WI38 (cell line): ENCODE measurements around the gene SPX.

Experiments
- H3K4me3 ChIP-seq: 2 replicates; pipeline ENCODE4 v1.5.1; 2011; ENCODE audit warnings: low read depth, mild to moderate bottlenecking, control low read depth, low read length
- TF ChIP-seq, protein P1 (sequence below): IDR thresholded peaks from 2 replicates; pipeline ENCODE4 v1.5.1; 2012; ENCODE audit warnings: low read depth, mild to moderate bottlenecking, control low read depth, low read length

The SPX gene

DNA sequence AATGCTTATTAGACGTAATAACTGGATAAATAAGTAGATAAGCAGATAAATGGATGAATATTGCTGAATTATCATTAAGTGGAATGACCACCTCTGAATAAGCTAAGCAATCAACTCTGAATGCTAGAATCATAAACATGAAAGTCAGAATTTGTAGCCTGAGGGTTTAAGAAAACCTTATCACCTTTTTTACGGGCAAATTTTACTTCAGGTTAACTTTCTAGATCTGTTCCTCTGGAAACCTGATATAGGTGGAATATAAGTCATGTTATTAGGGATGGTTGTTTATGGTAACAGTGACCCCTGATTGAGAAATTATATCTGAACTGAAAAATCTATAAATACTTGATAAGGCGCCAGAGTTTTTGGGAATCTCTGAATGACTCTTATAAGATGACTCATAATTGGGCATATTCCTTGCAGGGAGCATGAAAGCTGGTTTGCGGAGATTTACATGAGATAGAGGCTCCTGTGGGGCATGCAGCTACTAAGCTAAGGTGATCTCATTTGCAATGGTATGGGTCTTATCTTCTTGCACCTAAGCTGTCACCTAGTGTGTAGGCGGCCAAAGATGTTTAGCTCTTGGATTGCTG is 12.1 kb downstream of the SPX start:
- TF ChIP-seq, protein P1, sequence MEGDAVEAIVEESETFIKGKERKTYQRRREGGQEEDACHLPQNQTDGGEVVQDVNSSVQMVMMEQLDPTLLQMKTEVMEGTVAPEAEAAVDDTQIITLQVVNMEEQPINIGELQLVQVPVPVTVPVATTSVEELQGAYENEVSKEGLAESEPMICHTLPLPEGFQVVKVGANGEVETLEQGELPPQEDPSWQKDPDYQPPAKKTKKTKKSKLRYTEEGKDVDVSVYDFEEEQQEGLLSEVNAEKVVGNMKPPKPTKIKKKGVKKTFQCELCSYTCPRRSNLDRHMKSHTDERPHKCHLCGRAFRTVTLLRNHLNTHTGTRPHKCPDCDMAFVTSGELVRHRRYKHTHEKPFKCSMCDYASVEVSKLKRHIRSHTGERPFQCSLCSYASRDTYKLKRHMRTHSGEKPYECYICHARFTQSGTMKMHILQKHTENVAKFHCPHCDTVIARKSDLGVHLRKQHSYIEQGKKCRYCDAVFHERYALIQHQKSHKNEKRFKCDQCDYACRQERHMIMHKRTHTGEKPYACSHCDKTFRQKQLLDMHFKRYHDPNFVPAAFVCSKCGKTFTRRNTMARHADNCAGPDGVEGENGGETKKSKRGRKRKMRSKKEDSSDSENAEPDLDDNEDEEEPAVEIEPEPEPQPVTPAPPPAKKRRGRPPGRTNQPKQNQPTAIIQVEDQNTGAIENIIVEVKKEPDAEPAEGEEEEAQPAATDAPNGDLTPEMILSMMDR, result no peak

DNA sequence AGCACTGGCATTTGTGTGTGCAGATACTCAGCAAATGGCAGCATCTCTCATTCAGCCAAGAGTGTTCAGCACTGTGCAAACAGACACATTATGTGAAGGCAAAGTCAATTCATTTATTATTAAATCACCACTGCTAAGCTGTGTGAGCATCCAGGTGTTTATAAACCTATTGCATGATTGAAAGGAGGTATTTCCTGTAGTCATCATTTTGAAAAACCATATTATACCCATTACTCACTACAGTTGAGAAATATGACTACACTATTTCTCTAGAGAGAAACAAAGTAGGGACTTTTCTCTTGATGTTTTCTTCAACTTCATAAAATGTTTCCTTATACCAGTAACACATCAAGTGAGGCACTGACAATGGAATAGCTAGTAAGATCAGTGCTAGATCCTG is 13.7 kb downstream of the SPX start:
- TF ChIP-seq, protein P1, result no peak
- H3K4me3 ChIP-seq, result no peak overlapping the region

More for the DNA sequence above, 12.1 kb downstream of the SPX start:
- no peak overlapping the region for H3K4me3 ChIP-seq

DNA sequence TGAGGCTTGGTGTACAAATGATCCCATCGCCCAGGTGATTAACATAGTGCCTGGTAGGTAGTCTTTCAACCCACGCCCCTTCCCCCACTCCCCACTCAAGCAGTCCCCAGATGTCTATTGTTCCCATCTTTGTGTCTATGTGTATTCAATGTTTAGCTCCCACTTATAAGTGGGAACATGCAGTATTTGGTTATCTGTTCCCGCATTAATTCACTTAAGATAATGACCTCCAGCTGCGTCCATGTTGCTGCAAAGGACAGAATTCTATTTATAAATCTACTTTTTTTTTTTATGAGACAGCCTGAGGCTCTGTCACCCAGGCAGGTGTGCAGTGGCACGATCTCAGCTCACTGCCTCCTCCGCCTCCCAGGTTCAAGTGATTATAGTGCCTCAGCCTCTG is 15.7 kb downstream of the SPX start:
- H3K4me3 ChIP-seq, result no peak overlapping the region
- TF ChIP-seq, protein P1, result no peak

DNA sequence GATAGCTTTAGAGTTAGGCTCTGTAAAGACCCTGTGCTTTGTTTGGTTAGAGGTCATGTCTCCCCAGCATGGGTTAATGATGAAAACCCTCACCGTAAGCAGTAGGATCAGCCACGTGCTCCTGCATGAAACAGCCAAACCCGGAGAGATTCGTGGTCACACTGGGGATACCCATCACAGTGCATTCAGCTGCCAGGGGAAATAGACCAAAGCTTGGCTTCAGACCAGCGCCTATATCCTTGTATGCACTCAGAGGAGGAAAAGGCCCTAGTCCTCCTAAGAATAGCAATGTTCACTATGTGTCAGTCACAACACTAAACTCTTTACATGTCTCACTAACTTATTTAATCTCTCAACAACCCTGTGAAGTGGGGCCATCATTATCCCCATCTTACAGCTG is 16.3 kb downstream of the SPX start:
- H3K4me3 ChIP-seq, result no peak overlapping the region
- TF ChIP-seq, protein P1, result no peak

DNA sequence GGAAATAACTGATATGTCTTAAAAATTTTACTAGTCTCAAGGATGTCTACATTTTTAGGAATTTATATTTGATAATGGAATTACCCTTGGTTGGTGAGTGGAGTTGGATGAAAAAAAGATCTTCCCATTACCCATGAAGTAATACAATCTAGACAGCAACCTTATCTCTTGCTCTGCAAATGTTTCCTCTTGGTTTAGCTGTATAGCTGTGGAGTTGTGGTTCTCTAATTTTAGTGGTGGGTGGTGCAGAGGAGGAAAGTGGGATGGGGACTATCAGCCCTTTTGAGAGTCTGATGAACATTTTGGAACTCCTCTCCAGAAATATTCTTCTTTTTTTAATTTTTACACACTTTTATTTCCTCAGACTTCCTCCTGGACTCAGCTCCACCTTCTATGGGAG is 17.1 kb downstream of the SPX start:
- TF ChIP-seq, protein P1, result no peak

DNA sequence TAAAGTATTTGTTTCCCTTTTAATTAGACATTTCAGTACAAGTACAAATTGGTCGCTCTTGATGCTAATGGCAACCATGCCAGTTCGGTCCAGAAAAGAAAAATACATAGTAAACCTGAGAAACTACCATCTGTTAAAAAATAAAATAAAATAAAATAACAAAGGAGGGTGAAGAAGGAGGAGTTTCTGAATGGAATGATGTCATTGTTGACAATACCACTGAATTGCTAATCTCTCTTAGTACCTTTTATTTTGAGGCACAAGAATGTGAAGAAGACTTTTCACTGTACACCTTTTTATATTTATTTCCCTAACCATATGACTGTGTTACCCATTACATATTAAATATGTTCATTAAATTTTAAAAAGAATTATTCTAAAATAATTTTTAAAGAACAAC is 19.5 kb downstream of the SPX start:
- H3K4me3 ChIP-seq, result no peak overlapping the region
- TF ChIP-seq, protein P1, result no peak

More for the DNA sequence above, 17.1 kb downstream of the SPX start:
- H3K4me3 ChIP-seq, result no peak overlapping the region

DNA sequence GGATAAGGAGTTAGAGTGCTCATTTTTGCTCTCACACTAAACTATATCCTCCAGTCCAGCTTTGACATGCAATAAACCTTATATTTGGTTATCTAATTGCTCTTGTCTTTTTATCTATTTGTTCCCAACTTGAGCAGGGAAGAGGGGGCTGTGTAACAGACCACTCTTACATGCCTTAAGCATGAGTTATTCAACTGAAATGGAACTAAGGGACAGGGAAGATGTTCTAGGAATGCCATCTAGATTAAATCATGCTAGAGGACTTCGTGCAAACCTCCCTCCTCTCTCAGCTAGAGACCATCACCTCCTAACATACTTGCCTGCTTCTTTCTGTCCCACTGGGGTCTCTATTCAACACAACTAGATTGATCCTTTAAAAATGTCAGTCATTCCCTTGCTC is 20.6 kb downstream of the SPX start:
- TF ChIP-seq, protein P1, result no peak

More for the DNA sequence above, 20.6 kb downstream of the SPX start:
- no peak overlapping the region for H3K4me3 ChIP-seq
